Upper lobe of right lung (tissue), 1 donor: ENCODE results near the gene STRIP1. TPM values are rescaled to one million over a fixed set of nuclear protein-coding genes. Genes with fewer than 3 reads are reported as not detected.
A peak's percentile ranks its signal among the peaks of the same experiment; 100 is the strongest.

Experiments
- ATAC-seq: fragments of 200-7000 bp; cut with Tn5 transposase; one replicate; pipeline ENCODE4 v1.9.1; 2020; ENCODE audit warnings: mild to moderate bottlenecking, moderate library complexity
- DNase-seq: peaks from one replicate; pipeline ENCODE4 v3.0.0-alpha.2; 2020
- H3K27ac ChIP-seq: fragments of 200-600 bp; one replicate; pipeline ENCODE4 v1.8.0; 2022
- H3K27me3 ChIP-seq: fragments of 200-600 bp; one replicate; pipeline ENCODE4 v1.8.0; 2022; ENCODE audit warnings: mild to moderate bottlenecking
- H3K36me3 ChIP-seq: fragments of 200-600 bp; one replicate; pipeline ENCODE4 v1.8.0; 2022
- H3K4me1 ChIP-seq: fragments of 200-600 bp; one replicate; pipeline ENCODE4 v1.8.0; 2022
- H3K4me3 ChIP-seq: fragments of 200-600 bp; one replicate; pipeline ENCODE4 v1.8.0; 2022; ENCODE audit warnings: mild to moderate bottlenecking
- H3K9me3 ChIP-seq: fragments of 200-600 bp; one replicate; pipeline ENCODE4 v1.8.0; 2022
- intact Hi-C: fragments of 100-400 bp; cut with DNase I; formaldehyde crosslinking; loops from one replicate; pipeline ENCODE4 v1.11.0; 2022
- total RNA-seq: library from RNA; stranded (reverse); fragmentation: NEBNext Ultra II Directional; extraction: Animal tissue kit (Norgen Biotek cat#: 25700); gene quantifications from one replicate; pipeline ENCODE4 v1.2.1, GENCODE V29; 2021
- TF ChIP-seq, protein P1 (sequence below): fragments of 200-600 bp; IDR thresholded peaks from one replicate; pipeline ENCODE4 v1.8.0; 2022; ENCODE audit warnings: antibody characterized with exemption
- donor health status: DM: no; HTN: yes; CAD: no; lungs with severe emphysema.

Gene STRIP1
- total RNA-seq, 1 donor from 2014 or later: 35.6 TPM

GRCh38 chr1:110034040-110034450 lies 379 bp upstream of the STRIP1 start:
- peak overlapping the region; percentile 91 for H3K27ac ChIP-seq
- no peaks in the 10 kb centered on the region for H3K27me3 ChIP-seq
- DNase-seq (no peak), ATAC-seq (no peak)
- intact Hi-C loops: no loop called here
- peak overlapping the region; percentile 93 for H3K4me3 ChIP-seq
- no peaks in the 10 kb centered on the region for H3K9me3 ChIP-seq
- peaks cover 13% of the 10 kb centered on the region for H3K4me1 ChIP-seq
- TF ChIP-seq, protein P1, sequence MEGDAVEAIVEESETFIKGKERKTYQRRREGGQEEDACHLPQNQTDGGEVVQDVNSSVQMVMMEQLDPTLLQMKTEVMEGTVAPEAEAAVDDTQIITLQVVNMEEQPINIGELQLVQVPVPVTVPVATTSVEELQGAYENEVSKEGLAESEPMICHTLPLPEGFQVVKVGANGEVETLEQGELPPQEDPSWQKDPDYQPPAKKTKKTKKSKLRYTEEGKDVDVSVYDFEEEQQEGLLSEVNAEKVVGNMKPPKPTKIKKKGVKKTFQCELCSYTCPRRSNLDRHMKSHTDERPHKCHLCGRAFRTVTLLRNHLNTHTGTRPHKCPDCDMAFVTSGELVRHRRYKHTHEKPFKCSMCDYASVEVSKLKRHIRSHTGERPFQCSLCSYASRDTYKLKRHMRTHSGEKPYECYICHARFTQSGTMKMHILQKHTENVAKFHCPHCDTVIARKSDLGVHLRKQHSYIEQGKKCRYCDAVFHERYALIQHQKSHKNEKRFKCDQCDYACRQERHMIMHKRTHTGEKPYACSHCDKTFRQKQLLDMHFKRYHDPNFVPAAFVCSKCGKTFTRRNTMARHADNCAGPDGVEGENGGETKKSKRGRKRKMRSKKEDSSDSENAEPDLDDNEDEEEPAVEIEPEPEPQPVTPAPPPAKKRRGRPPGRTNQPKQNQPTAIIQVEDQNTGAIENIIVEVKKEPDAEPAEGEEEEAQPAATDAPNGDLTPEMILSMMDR: no peak
- H3K36me3 ChIP-seq: peaks cover 9% of the 10 kb centered on the region

DNA sequence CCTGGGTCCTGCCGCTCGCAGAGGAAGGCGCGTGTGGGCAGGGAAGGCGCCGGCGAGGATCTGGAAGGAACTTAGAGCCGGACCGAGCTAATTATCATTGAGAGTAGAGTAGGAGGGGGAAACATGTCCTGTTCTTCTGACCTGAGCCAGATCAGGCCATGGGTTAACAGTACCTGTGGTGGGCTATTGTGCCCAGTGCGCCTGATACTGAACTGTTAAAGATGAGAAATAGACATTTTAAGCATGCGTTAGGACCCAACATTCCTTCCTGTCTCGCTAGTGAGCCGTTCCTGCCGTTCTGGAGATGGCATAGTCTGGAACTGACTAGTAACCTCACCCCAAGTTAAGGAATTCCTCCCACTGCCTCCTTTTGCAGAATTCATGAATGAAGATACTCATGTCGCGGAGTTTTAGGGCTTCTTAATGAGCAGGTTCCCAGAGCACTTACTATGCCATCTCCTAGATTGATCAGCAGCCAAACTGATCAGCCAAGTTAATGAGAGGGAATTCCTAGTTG lies 870 bp downstream of the STRIP1 start:
- H3K9me3 ChIP-seq: no peaks in the 10 kb centered on the region
- H3K36me3 ChIP-seq: peaks cover 22% of the 10 kb centered on the region
- peaks cover 13% of the 10 kb centered on the region for H3K4me1 ChIP-seq
- H3K27me3 ChIP-seq: no peaks in the 10 kb centered on the region
- peak; percentile 57 for ATAC-seq
- H3K4me3 ChIP-seq: peak overlapping the region; percentile 93
- H3K27ac ChIP-seq: peak overlapping the region; percentile 91
- TF ChIP-seq, protein P1: no peak
- no peak for DNase-seq
- intact Hi-C loops: no loop called here

DNA sequence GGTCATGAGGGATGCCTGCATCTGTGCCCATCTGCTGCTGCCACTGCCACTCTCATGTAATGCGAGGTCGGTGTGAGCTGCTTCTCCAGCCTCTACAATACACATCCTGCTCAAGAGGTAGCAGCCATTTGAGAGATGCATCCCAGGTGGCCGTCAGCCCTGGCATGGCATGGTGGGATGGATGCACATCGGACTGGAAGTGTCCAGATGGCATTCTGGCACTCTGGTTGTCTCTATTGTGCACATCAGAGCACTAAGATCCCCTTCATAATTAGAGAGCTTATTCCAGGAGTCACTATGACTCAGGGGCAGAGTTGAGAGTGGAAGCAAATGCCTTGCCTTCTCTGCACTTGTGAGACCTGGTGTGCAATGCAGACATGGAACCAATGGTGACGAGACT lies 3.8 kb downstream of the STRIP1 start:
- intact Hi-C loops: no loop called here
- no peaks in the 10 kb centered on the region for H3K9me3 ChIP-seq
- H3K36me3 ChIP-seq: peaks cover 51% of the 10 kb centered on the region
- no peaks in the 10 kb centered on the region for H3K27me3 ChIP-seq
- DNase-seq: no peak
- ATAC-seq: no peak
- peaks cover 13% of the 10 kb centered on the region for H3K4me1 ChIP-seq
- no peak overlapping the region for H3K27ac ChIP-seq
- TF ChIP-seq, protein P1: no peak
- no peak overlapping the region for H3K4me3 ChIP-seq

DNA sequence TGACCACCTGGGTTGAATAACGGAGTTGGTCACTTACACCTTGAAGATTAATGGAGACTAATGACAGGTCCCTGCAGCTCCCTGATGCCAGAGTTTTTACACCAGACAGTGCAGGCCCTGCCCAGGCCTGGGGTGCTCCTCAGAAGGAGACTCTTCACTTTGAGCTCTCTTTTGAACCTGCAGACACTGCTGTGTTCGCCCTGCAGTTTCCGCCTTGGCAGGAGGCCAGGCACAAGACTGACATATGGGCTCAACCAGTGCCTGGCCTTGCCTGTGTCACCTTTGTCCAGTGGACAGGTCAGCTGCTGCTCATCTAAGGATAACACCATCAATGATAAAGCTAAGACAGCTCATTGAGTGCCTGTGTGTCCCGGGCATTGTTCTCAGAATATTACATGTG lies 5.2 kb downstream of the STRIP1 start:
- Histone ChIP-seq H3K27ac (no peak overlapping the region), H3K36me3 (peaks cover 65% of the 10 kb centered on the region), H3K27me3 (no peaks in the 10 kb centered on the region), H3K9me3 (no peaks in the 10 kb centered on the region), H3K4me1 (peaks cover 13% of the 10 kb centered on the region), H3K4me3 (no peak overlapping the region)
- ATAC-seq: no peak
- intact Hi-C loops: no loop called here
- DNase-seq: no peak
- TF ChIP-seq, protein P1: no peak

- Histone ChIP-seq H3K4me3 (no peak overlapping the region), H3K27ac (no peak overlapping the region), H3K27me3 (no peaks in the 10 kb centered on the region), H3K9me3 (no peaks in the 10 kb centered on the region), H3K36me3 (peaks cover 74% of the 10 kb centered on the region), H3K4me1 (peaks cover 9% of the 10 kb centered on the region)
- DNase-seq (no peak), ATAC-seq (no peak)
- intact Hi-C loops: no loop called here
- TF ChIP-seq, protein P1: no peak
Observed at GRCh38 chr1:110040548-110040947, 6.1 kb downstream of the STRIP1 start.

GRCh38 chr1:110043016-110043415 lies 8.6 kb downstream of the STRIP1 start:
- TF ChIP-seq, protein P1: no peak
- Histone ChIP-seq H3K9me3 (no peaks in the 10 kb centered on the region), H3K36me3 (peaks cover 99% of the 10 kb centered on the region), H3K4me3 (no peak overlapping the region), H3K27ac (no peak overlapping the region), H3K27me3 (no peaks in the 10 kb centered on the region), H3K4me1 (no peaks in the 10 kb centered on the region)
- intact Hi-C loops: no loop called here
- DNase-seq (no peak), ATAC-seq (no peak)
